NCI-H748 treated with DMSO at 0.1 percent for 48 hours (cell line): ENCODE data around the gene FCHO2.
"Not testable (repeated sequence)": the region's sequence is repeated elsewhere in the genome, so short reads cannot be mapped to it uniquely, and the experiment has no call there.

Experiments used
- DNase-seq: peaks from one replicate; lab custom pipeline; 2025; lab: John Stamatoyannopoulos, UW

FCHO2 gene

GRCh38 chr5:72956324-72957140 lies 691 bp downstream of the FCHO2 start:
- peak; percentile 65 for DNase-seq

DNA sequence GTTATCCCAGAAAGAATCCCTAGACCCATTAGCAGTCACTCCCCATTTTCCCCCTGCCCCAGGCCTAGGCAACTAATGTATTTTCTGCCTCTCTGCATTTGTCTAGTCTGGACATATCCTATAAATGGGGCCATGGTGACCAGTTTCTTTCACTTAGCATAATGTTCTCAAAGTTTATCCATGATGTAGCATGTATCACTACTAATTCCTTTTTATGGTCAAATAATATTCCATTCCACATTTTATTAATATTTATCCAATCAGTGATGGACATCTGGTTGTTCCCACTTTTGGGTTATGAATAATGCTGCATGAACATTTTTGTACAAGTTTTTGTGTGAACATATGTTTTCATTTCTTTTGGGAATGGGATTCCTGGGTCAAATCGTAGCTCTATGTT lies 1.5 kb downstream of the FCHO2 start:
- DNase-seq: no peak

GRCh38 chr5:72959257-72959656 lies 3.4 kb downstream of the FCHO2 start:
- no peak for DNase-seq

GRCh38 chr5:72974481-72974880 lies 18.6 kb downstream of the FCHO2 start:
- DNase-seq: not testable (repeated sequence)

GRCh38 chr5:72976810-72977209 lies 21.0 kb downstream of the FCHO2 start:
- not testable (repeated sequence) for DNase-seq

- no peak for DNase-seq
These were observed 29.9 kb downstream of the FCHO2 start for GRCh38 chr5:72985719-72986118.

DNA sequence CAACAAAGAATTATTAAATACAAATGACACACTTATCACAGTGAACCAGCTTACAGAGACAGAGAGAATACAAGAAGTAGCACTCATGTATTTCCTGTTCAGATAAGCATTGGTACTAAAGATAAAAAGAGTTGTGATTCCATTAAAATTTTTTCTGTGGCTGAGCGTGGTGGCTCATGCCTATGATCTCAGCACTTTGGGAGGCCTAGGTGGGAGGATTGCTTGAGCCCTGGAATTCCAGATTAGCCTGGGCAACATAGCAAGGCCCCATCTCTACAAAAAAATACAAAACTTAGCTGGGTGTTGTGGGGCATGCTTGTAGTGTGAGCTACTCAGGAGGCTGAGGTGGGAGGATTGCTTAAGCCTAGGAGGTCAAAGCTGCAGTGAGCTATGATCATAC lies 32.9 kb downstream of the FCHO2 start:
- DNase-seq: no peak

- DNase-seq: no peak
These were observed 35.6 kb downstream of the FCHO2 start for GRCh38 chr5:72991394-72991793.

GRCh38 chr5:72994578-72994977 lies 38.7 kb downstream of the FCHO2 start:
- no peak for DNase-seq

DNA sequence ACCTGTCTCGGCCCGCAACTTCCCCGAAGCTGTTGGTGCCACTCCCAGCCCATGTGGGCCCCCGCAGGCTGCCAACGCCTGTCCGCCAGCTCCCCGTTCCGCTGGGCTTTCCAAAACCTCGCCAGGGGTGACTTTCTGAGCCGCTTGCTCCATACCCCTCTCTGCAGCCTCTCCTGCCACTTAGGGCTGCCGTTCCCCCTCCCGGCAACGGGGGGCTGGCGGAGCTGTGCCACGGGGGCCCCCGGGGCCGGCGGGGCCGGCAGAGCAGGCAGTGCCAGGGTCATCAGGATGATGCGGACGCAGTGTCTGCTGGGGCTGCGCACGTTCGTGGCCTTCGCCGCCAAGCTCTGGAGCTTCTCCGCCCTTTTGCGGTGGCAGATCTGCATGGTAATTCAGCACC lies 40.8 kb downstream of the FCHO2 start:
- no peak for DNase-seq

- DNase-seq: no peak
These were observed 44.1 kb downstream of the FCHO2 start for GRCh38 chr5:72999916-73000315.

GRCh38 chr5:73005886-73006285 lies 50.0 kb downstream of the FCHO2 start:
- no peak for DNase-seq

- no peak for DNase-seq
These were observed 51.2 kb downstream of the FCHO2 start for GRCh38 chr5:73007051-73007450.

- no peak for DNase-seq
These were observed 53.0 kb downstream of the FCHO2 start for GRCh38 chr5:73008831-73009230.

GRCh38 chr5:73011612-73012011 lies 55.8 kb downstream of the FCHO2 start:
- DNase-seq: not testable (repeated sequence)

DNA sequence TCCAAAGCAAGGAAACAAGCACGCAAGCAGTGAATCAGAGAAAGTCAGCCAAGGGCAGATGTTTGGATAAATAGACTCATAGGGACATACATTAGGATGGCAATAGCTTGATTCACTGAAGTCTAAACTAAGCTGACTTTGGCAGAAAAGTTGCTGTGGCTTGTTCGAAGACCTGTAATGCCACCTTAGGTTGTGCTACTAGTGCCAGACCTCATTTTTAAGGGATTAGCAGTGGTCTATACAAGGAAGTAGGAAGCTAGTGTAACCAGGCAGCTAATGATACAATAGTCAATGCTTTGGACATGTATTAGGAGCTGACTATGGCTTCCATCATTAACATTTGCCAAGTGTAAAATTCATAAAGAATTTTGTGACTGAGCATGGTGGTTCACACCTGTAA lies 63.1 kb downstream of the FCHO2 start:
- no peak for DNase-seq

DNA sequence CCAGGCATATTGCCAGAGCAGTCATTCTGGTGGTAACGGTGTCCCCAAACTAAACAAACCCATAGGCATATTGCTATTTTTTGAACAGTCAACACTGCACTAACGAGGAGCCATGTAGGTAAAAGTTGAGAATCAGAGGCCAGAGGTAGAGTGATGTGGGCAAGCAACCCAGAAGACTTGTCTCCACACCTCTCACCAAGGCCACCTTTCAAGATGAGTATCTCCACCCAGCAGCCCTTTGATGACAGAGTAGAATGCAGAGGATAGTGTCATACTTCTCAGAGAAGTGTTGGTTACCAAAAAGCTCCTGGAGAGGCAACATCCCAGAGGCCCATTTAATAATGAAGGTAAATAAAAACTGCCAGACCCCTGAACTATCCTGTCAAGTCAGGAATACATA lies 63.9 kb downstream of the FCHO2 start:
- DNase-seq: no peak

- DNase-seq: no peak
These were observed 66.8 kb downstream of the FCHO2 start for GRCh38 chr5:73022471-73023169.

DNA sequence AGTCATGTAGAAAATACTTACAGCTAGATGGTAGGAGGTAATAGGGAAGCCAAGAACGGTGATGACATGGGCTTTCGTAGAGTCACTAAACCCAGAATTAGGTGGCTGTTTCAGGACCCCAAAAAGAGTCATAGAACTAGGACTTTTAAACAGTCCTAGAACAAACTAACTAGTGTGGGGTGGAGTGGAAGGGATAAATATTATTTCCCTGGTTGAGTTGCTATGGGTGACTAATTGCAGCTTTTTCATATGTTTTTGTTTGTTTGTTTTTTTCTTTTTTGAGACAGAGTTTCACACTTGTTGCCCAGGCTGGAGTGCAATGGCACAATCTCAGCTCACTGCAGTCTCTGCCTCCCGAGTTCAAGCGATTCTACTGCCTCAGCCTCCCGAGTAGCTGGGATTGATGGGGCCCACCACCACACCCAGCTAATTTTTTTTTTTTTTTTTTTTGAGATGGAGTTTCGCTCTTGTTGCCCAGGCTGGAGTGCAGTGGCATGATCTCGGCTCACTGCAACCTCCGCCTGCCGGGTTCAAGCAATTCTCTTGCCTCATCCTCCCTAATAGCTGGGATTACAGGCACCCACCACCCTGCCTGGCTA lies 69.2 kb downstream of the FCHO2 start:
- not testable (repeated sequence) for DNase-seq

- DNase-seq: no peak
These were observed 71.5 kb downstream of the FCHO2 start for GRCh38 chr5:73027361-73027760.

DNA sequence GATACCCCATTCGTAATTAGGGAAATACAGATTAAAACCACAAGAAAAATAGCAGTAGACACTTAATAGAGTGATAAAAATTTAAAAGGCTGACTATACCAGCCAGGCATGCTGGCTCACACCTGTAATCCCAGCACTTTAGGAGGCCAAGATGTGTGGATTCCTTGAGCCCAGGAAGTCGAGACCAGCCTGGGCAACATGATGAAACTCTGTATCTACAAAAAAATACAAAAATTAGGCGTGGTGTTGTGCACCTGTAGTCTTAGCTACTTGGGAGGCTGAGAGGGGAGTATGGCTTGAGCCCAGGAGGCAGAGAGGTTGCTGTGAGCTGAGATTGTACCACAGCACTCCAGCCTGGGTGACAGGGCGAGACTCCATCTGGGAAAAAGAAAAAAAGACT lies 72.0 kb downstream of the FCHO2 start:
- DNase-seq: no peak

GRCh38 chr5:73028991-73029595 lies 73.3 kb downstream of the FCHO2 start:
- no peak for DNase-seq

DNA sequence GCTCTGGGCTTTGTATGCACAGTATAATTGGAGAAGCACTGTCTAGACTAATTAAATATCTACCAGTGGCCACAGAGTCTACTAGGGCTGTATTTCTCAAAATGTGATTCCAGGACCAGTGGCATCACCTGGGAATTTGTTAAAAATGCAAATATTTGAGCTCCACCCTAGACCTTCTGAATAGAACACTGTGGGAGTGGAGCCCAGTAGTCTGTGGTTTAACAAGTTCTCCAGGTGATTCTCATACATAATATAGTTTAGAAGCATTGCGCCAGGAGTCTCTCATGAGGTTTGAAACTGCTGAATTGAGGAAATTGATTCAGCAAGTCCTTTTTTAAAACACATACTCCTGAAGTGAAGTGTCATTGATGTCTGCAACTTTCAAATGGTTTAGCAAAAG lies 74.7 kb downstream of the FCHO2 start:
- DNase-seq: peak; percentile 56
